HL-60 (cell line): ENCODE measurements around the gene SUSD4.
A peak's percentile ranks its signal among the peaks of the same experiment; 100 is the strongest.

Experiments
- DNase-seq, 2 experiments: peaks; one replicate each; pipeline ENCODE4 v3.0.0-alpha.2; 2010 to 2020; ENCODE audit warnings: low read depth in 1 of 2, low spot score in 1 of 2
- H3K27ac ChIP-seq: fragments of 250-450 bp; sonication (Bioruptor Pico); replicated peaks from 2 replicates; pipeline ENCODE4 v1.5.1; 2020; ENCODE audit warnings: mild to moderate bottlenecking, moderate library complexity
- H3K27me3 ChIP-seq: fragments of 250-450 bp; sonication (Bioruptor Pico); 2 replicates; pipeline ENCODE4 v1.5.1; 2021; ENCODE audit warnings: mild to moderate bottlenecking, moderate library complexity; ENCODE audit not compliant: insufficient read depth, poor library complexity, severe bottlenecking
- H3K4me3 ChIP-seq: replicated peaks from 2 replicates; pipeline ENCODE4 v1.5.1; 2011; ENCODE audit warnings: mild to moderate bottlenecking, control low read depth, low read length; ENCODE audit not compliant: insufficient read depth
- GABPA ChIP-seq: IDR thresholded peaks from 2 replicates; pipeline ENCODE4 v1.6.1; 2012; ENCODE audit warnings: low read depth
- POLR2AphosphoS5 ChIP-seq: IDR thresholded peaks from 2 replicates; pipeline ENCODE4 v1.6.1; 2012; ENCODE audit warnings: low read depth
- SPI1 ChIP-seq: IDR thresholded peaks from 2 replicates; pipeline ENCODE4 v1.6.1; 2012; ENCODE audit warnings: low read depth, mild to moderate bottlenecking, borderline replicate concordance
- TF ChIP-seq, protein P1 (sequence below): IDR thresholded peaks from one replicate; pipeline ENCODE4 v1.5.1; 2011; ENCODE audit warnings: low read length, control low read depth, inconsistent platforms; ENCODE audit not compliant: insufficient read depth
- TF ChIP-seq, protein P2 (sequence below): IDR thresholded peaks from 2 replicates; pipeline ENCODE4 v1.6.1; 2012; ENCODE audit warnings: low read depth; ENCODE audit not compliant: insufficient replicate concordance

The SUSD4 gene

DNA sequence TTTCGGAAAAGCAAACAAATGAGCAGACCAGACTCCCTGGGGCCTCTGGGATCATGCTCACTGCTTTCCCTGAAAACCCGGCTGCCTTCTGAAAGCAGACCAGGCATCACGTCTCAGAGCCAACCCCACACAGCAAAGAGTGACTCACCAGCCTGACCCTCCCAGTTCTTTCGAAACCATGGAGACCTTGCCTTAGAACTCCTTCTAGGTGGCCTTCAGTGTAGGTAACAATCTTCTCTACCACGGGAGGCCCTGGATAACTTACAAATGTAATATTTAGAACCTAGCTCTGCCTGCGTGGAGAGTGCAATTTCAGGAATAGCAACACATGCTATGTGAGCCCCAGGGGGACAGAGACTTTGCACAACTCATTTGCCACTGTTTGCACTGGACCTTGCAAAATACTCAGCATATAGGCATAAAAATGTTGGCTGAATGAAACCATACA is 105.2 kb downstream of the SUSD4 start:
- Histone ChIP-seq H3K27me3 (no peaks in the 10 kb centered on the region), H3K4me3 (no peak overlapping the region), H3K27ac (no peak overlapping the region)
- TF ChIP-seq, protein P1, sequence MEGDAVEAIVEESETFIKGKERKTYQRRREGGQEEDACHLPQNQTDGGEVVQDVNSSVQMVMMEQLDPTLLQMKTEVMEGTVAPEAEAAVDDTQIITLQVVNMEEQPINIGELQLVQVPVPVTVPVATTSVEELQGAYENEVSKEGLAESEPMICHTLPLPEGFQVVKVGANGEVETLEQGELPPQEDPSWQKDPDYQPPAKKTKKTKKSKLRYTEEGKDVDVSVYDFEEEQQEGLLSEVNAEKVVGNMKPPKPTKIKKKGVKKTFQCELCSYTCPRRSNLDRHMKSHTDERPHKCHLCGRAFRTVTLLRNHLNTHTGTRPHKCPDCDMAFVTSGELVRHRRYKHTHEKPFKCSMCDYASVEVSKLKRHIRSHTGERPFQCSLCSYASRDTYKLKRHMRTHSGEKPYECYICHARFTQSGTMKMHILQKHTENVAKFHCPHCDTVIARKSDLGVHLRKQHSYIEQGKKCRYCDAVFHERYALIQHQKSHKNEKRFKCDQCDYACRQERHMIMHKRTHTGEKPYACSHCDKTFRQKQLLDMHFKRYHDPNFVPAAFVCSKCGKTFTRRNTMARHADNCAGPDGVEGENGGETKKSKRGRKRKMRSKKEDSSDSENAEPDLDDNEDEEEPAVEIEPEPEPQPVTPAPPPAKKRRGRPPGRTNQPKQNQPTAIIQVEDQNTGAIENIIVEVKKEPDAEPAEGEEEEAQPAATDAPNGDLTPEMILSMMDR, result no peak
- TF ChIP-seq SPI1 (no peak), GABPA (no peak), POLR2AphosphoS5 (no peak)
- TF ChIP-seq, protein P2, sequence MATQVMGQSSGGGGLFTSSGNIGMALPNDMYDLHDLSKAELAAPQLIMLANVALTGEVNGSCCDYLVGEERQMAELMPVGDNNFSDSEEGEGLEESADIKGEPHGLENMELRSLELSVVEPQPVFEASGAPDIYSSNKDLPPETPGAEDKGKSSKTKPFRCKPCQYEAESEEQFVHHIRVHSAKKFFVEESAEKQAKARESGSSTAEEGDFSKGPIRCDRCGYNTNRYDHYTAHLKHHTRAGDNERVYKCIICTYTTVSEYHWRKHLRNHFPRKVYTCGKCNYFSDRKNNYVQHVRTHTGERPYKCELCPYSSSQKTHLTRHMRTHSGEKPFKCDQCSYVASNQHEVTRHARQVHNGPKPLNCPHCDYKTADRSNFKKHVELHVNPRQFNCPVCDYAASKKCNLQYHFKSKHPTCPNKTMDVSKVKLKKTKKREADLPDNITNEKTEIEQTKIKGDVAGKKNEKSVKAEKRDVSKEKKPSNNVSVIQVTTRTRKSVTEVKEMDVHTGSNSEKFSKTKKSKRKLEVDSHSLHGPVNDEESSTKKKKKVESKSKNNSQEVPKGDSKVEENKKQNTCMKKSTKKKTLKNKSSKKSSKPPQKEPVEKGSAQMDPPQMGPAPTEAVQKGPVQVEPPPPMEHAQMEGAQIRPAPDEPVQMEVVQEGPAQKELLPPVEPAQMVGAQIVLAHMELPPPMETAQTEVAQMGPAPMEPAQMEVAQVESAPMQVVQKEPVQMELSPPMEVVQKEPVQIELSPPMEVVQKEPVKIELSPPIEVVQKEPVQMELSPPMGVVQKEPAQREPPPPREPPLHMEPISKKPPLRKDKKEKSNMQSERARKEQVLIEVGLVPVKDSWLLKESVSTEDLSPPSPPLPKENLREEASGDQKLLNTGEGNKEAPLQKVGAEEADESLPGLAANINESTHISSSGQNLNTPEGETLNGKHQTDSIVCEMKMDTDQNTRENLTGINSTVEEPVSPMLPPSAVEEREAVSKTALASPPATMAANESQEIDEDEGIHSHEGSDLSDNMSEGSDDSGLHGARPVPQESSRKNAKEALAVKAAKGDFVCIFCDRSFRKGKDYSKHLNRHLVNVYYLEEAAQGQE, result no peak
- DNase-seq, result peak in 1 of 2 experiments; percentile 11

DNA sequence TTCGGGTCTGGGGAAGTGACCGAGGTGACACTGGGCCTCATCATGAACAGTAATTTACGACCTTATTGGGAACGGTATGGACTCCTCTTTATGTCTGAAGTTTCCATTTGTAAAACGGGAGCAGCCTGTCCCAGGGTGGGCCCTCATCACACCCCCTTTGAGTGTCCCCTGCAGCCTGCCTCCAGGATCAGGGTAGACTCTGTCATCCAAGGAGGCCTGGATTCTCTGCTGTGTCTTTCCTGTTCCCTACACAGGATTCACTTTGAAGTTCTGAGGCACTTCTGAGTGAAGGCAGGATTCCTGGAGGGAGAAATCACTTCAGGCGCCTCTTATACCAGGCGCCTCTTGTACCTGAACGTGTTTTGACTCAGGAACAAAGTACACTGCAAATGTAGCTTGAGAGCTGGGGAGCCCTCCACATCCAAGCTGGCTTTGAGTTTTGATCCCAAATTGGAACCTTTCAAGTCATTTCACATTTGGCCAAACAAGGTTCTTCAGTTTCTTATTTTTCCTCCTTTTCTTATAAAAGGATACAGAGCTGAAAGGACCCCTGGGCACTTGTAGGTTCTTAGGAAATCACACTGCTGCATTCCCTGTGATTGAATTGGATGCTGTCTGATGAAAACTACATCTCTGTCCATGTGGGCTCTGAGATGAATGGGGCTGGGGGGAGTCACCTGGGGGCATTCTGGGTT is 106.0 kb downstream of the SUSD4 start:
- DNase-seq, result no peak
- Histone ChIP-seq H3K27me3 (no peaks in the 10 kb centered on the region), H3K27ac (no peak overlapping the region), H3K4me3 (no peak overlapping the region)
- TF ChIP-seq, protein P1, result no peak
- no peak for TF ChIP-seq SPI1
- TF ChIP-seq, protein P2, result no peak
- TF ChIP-seq POLR2AphosphoS5, result no peak
- TF ChIP-seq GABPA, result no peak

DNA sequence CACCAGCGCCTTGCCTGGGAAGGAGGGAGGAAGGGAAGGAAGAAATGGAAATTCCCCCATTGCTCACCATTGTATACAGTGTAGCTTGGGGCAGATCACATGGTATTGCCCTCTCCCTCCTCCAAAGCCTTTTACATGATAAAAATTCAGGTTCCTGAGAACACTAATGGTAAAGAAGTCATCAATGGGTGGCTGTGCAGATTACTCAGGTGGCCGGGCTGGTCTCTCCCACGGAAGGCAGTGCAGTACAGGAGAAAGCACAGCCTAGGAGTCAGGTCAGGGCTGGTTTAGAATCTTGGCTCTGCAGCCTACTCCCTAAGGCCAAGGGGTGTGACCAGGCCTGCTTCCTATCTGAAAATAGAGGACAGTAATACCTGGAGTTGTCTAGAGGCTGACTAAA is 107.9 kb downstream of the SUSD4 start:
- no peaks in the 10 kb centered on the region for H3K27me3 ChIP-seq
- TF ChIP-seq GABPA (no peak), SPI1 (no peak), POLR2AphosphoS5 (no peak)
- TF ChIP-seq, protein P2, result no peak
- TF ChIP-seq, protein P1, result no peak
- H3K27ac ChIP-seq, result no peak overlapping the region
- H3K4me3 ChIP-seq, result no peak overlapping the region
- no peak for DNase-seq
